Activated B cell treated with CpG ODN at 0.5 μM for 24 hours (primary cell): ENCODE measurements around the gene GPR18. TPM values are rescaled to one million over a fixed set of nuclear protein-coding genes. Genes with fewer than 3 reads are reported as not detected.
A peak's percentile ranks its signal among the peaks of the same experiment; 100 is the strongest.

Experiments used
- ATAC-seq: fragments of 200-7000 bp; cut with Tn5 transposase; one replicate; pipeline ENCODE4 v1.10.0; 2021; ENCODE audit warnings: low read depth, mild to moderate bottlenecking, moderate library complexity
- CTCF ChIA-PET: fragments of 350-600 bp; sonication (Branson Sonifier 250); formaldehyde crosslinking; loops from one replicate; lab custom pipeline; 2021; ENCODE audit warnings: antibody characterized with exemption; lab: Charles Lee
- POLR2A ChIA-PET: fragments of 350-600 bp; sonication (Branson Sonifier 250); formaldehyde crosslinking; loops from one replicate; lab custom pipeline; 2021; ENCODE audit warnings: antibody characterized with exemption; lab: Charles Lee
- DNase-seq: peaks from one replicate; pipeline ENCODE4 v3.0.0; 2022
- H3K27ac Mint-ChIP-seq: one replicate; pipeline ENCODE4 v1.8.0; 2020; ENCODE audit warnings: mixed read lengths
- H3K27me3 Mint-ChIP-seq: one replicate; pipeline ENCODE4 v1.8.0; 2021; ENCODE audit warnings: mixed read lengths
- H3K36me3 Mint-ChIP-seq: one replicate; pipeline ENCODE4 v1.8.0; 2021; ENCODE audit warnings: low read depth, mixed read lengths
- H3K4me1 Mint-ChIP-seq: one replicate; pipeline ENCODE4 v1.8.0; 2021; ENCODE audit warnings: mixed read lengths
- H3K4me3 Mint-ChIP-seq: one replicate; pipeline ENCODE4 v1.8.0; 2020; ENCODE audit warnings: mild to moderate bottlenecking, mixed read lengths
- H3K9me3 Mint-ChIP-seq: one replicate; pipeline ENCODE4 v1.8.0; 2020; ENCODE audit warnings: mixed read lengths
- intact Hi-C: fragments of 100-400 bp; cut with micrococcal nuclease; formaldehyde crosslinking; loops from one replicate; pipeline ENCODE4 v1.15.1; 2024
- total RNA-seq: library from RNA; stranded (reverse); gene quantifications from 2 replicates; pipeline ENCODE4 v1.2.3, GENCODE V29; 2022
- TF ChIP-seq, protein P1 (sequence below): fragments of 200-600 bp; IDR thresholded peaks from one replicate; pipeline ENCODE4 v1.8.0; 2022; ENCODE audit warnings: antibody characterized with exemption, mild to moderate bottlenecking

The GPR18 gene
- total RNA-seq, 1 donor from 2014 or later = 29.0 TPM

- CTCF ChIA-PET = interaction anchor here (1.0 to 3.5 kb wide), 3 partner anchors 9 to 157 kb away, joined by 3 to 16 read pairs (median 10); no protein-coding TSS in a partner anchor
- ATAC-seq (no peak), DNase-seq (no peak)
- Mint-ChIP-seq H3K4me3 (no peak overlapping the region), H3K4me1 (peaks cover 95% of the 10 kb centered on the region), H3K27me3 (no peaks in the 10 kb centered on the region), H3K27ac (peak overlapping the region; percentile 72), H3K9me3 (no peaks in the 10 kb centered on the region), H3K36me3 (peaks cover 40% of the 10 kb centered on the region)
- TF ChIP-seq, protein P1, sequence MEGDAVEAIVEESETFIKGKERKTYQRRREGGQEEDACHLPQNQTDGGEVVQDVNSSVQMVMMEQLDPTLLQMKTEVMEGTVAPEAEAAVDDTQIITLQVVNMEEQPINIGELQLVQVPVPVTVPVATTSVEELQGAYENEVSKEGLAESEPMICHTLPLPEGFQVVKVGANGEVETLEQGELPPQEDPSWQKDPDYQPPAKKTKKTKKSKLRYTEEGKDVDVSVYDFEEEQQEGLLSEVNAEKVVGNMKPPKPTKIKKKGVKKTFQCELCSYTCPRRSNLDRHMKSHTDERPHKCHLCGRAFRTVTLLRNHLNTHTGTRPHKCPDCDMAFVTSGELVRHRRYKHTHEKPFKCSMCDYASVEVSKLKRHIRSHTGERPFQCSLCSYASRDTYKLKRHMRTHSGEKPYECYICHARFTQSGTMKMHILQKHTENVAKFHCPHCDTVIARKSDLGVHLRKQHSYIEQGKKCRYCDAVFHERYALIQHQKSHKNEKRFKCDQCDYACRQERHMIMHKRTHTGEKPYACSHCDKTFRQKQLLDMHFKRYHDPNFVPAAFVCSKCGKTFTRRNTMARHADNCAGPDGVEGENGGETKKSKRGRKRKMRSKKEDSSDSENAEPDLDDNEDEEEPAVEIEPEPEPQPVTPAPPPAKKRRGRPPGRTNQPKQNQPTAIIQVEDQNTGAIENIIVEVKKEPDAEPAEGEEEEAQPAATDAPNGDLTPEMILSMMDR = no peak
- POLR2A ChIA-PET = interaction anchor here (0.5 to 1.6 kb wide), 3 partner anchors 9 to 96 kb away, joined by 3 read pairs; no protein-coding TSS in a partner anchor
- intact Hi-C loops = no loop called here
Observed at GRCh38 chr13:99278843-99279242, 20.7 kb upstream of the GPR18 start.

DNA sequence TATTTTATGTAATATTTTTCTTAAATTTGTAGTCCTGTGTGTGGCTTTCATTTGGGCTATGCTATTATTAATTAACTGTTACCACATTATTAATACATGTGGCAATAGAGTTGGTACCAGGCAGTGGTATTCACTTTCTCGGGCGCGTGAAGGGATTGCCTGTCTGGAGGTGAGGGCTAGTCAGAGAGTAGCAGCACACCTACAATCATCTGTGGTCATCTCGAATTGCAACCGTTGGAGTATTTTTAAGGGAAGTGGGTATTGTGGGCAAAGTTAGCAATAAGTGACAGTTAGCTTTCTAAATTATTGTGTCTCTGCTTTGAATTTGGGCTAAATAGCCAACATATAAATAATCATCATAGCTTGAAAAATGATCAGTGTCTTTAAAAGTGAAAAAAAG is 20.0 kb upstream of the GPR18 start:
- Mint-ChIP-seq H3K36me3 (peaks cover 42% of the 10 kb centered on the region), H3K27me3 (no peaks in the 10 kb centered on the region), H3K9me3 (no peaks in the 10 kb centered on the region), H3K4me3 (no peak overlapping the region), H3K27ac (no peak overlapping the region), H3K4me1 (peaks cover 94% of the 10 kb centered on the region)
- ChIA-PET POLR2A (interaction anchor here (0.5 to 1.6 kb wide), 3 partner anchors 10 to 97 kb away, joined by 3 read pairs; no protein-coding TSS in a partner anchor), CTCF (interaction anchor here (1.9 to 3.5 kb wide), 2 partner anchors 8 to 158 kb away, joined by 10 to 16 read pairs; no protein-coding TSS in a partner anchor)
- intact Hi-C loops = no loop called here
- no peak for DNase-seq
- no peak for ATAC-seq
- TF ChIP-seq, protein P1 = no peak

DNA sequence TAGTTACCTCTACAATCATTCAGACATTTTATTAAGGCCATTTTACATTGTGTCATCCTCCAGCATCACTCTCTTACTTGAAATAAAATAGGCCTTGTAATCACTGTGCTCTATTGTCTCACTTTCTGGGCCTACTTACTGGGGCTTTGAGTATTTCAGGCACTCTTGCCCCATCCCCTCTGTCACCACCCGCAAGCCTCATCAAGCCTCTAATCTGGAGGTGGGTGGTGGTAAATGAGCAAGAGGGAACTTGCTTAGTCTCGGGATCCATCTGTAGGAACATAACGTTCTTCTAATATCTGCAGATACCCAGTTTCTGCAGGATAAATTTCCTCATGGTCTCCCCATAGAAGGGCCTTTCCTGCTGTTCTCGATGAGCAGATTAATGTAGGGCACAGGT is 19.4 kb upstream of the GPR18 start:
- TF ChIP-seq, protein P1 = no peak
- H3K9me3 Mint-ChIP-seq = peaks cover 2% of the 10 kb centered on the region
- no peak for ATAC-seq
- peaks cover 91% of the 10 kb centered on the region for H3K4me1 Mint-ChIP-seq
- ChIA-PET CTCF (interaction anchor here (1.9 to 3.5 kb wide), 2 partner anchors 8 to 158 kb away, joined by 10 to 16 read pairs; no protein-coding TSS in a partner anchor), POLR2A (interaction anchor here (1.1 to 1.6 kb wide), 2 partner anchors 10 to 97 kb away, joined by 3 read pairs; no protein-coding TSS in a partner anchor)
- no peak overlapping the region for H3K4me3 Mint-ChIP-seq
- intact Hi-C loops = no loop called here
- peaks cover 44% of the 10 kb centered on the region for H3K36me3 Mint-ChIP-seq
- H3K27ac Mint-ChIP-seq = no peak overlapping the region
- no peaks in the 10 kb centered on the region for H3K27me3 Mint-ChIP-seq
- no peak for DNase-seq

DNA sequence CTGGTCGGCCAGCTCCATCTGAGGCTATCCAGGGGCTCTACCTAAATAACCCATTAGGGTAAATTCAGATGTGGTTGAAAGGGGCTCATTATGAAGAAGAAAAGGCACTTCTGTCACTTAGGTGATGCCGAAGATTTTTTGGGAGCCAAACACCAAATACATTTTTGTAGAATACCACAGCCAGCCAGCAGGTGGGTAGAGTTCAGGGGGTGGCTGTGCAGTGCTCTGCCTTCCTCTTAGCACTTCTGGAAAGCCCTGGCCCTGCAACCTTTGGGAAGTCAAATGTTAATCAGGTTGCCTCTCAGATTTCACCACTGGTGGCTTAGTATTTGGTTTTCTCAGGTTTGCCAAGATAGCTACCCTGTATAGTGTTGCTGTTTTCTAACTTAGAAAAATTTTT is 18.5 kb upstream of the GPR18 start:
- no peak overlapping the region for H3K4me3 Mint-ChIP-seq
- DNase-seq (no peak), ATAC-seq (no peak)
- H3K4me1 Mint-ChIP-seq = peaks cover 90% of the 10 kb centered on the region
- no peak overlapping the region for H3K27ac Mint-ChIP-seq
- POLR2A ChIA-PET = no interaction called here
- H3K36me3 Mint-ChIP-seq = peaks cover 45% of the 10 kb centered on the region
- CTCF ChIA-PET = interaction anchor here (0.7 to 3.1 kb wide), 4 partner anchors 9 to 163 kb away, joined by 3 to 19 read pairs (median 3); no protein-coding TSS in a partner anchor
- H3K9me3 Mint-ChIP-seq = peaks cover 6% of the 10 kb centered on the region
- TF ChIP-seq, protein P1 = no peak
- H3K27me3 Mint-ChIP-seq = no peaks in the 10 kb centered on the region
- intact Hi-C loops = no loop called here

GRCh38 chr13:99275093-99275469 is 16.9 kb upstream of the GPR18 start:
- ChIA-PET POLR2A (interaction anchor here (0.6 to 1.8 kb wide), 4 partner anchors 15 to 151 kb away, joined by 3 to 9 read pairs (median 3); no protein-coding TSS in a partner anchor), CTCF (interaction anchor here (0.6 to 3.1 kb wide), 6 partner anchors 9 to 161 kb away, joined by 3 to 19 read pairs (median 4); partner anchors contain the start of gene GPR18)
- H3K36me3 Mint-ChIP-seq = peaks cover 36% of the 10 kb centered on the region
- intact Hi-C loops = no loop called here
- H3K27me3 Mint-ChIP-seq = no peaks in the 10 kb centered on the region
- peaks cover 90% of the 10 kb centered on the region for H3K4me1 Mint-ChIP-seq
- ATAC-seq (no peak), DNase-seq (no peak)
- TF ChIP-seq, protein P1 = no peak
- no peak overlapping the region for H3K4me3 Mint-ChIP-seq
- peaks cover 6% of the 10 kb centered on the region for H3K9me3 Mint-ChIP-seq
- peak overlapping the region; percentile 25 for H3K27ac Mint-ChIP-seq
